ENCODE measurements around the gene NMT2.

The NMT2 gene

GRCh38 chr10:15140698-15141097, 27.8 kb downstream of the NMT2 start:
- DNase-seq, result no peak

- no peak for DNase-seq
These were observed 30.9 kb downstream of the NMT2 start for GRCh38 chr10:15137636-15138035.

GRCh38 chr10:15137036-15137359, 31.5 kb downstream of the NMT2 start:
- DNase-seq, result no peak

- no peak for DNase-seq
These were observed 32.1 kb downstream of the NMT2 start for GRCh38 chr10:15136129-15137035.

GRCh38 chr10:15131330-15131729, 37.2 kb downstream of the NMT2 start:
- no peak for DNase-seq

- no peak for DNase-seq
These were observed 43.6 kb downstream of the NMT2 start for GRCh38 chr10:15124908-15125307.

- DNase-seq, result no peak
These were observed 44.3 kb downstream of the NMT2 start for GRCh38 chr10:15124190-15124589.

GRCh38 chr10:15123749-15124184, 44.7 kb downstream of the NMT2 start:
- DNase-seq, result no peak

GRCh38 chr10:15122477-15123030, 45.9 kb downstream of the NMT2 start:
- no peak for DNase-seq

- no peak for DNase-seq
These were observed 46.8 kb downstream of the NMT2 start for GRCh38 chr10:15121707-15122106.

- DNase-seq, result no peak
These were observed 48.0 kb downstream of the NMT2 start for GRCh38 chr10:15120523-15120922.

- DNase-seq, result no peak
These were observed 49.9 kb downstream of the NMT2 start for GRCh38 chr10:15118615-15119014.

GRCh38 chr10:15116225-15116624, 52.3 kb downstream of the NMT2 start:
- no peak for DNase-seq

GRCh38 chr10:15113766-15114165, 54.7 kb downstream of the NMT2 start:
- no peak for DNase-seq

GRCh38 chr10:15112657-15113056, 55.8 kb downstream of the NMT2 start:
- no peak for DNase-seq

- peak; percentile 41 to 51 for DNase-seq
These were observed 62.0 kb downstream of the NMT2 start for GRCh38 chr10:15106352-15107013.

- DNase-seq, result no peak
These were observed 65.0 kb downstream of the NMT2 start for GRCh38 chr10:15103513-15103912.

- DNase-seq, result no peak
These were observed 68.6 kb downstream of the NMT2 start for GRCh38 chr10:15099886-15100285.

- DNase-seq, result peak; percentile 78 to 94
These were observed 71.3 kb downstream of the NMT2 start, which contains the start of gene RPP38 for GRCh38 chr10:15097011-15097812. RPP38 (plus strand) TSS chr10:15097355; CDS start chr10:15103315, 5,960 bp downstream.

- no peak for DNase-seq
These were observed 71.9 kb downstream of the NMT2 start for GRCh38 chr10:15096661-15097010.

- DNase-seq, result no peak
These were observed 75.6 kb downstream of the NMT2 start for GRCh38 chr10:15092855-15093408.

- DNase-seq, result no peak
These were observed 77.1 kb downstream of the NMT2 start for GRCh38 chr10:15091418-15091817.

Data from SHP77 (cell line).